OCI-LY7 (cell line): ENCODE measurements around the gene RNF144A. TPM values are rescaled to one million over a fixed set of nuclear protein-coding genes. Genes with fewer than 3 reads are reported as not detected.

Experiments
- BruUV-seq: library from RNA; stranded (reverse); fragments of 400-500 nt; replicated peaks from 2 replicates; lab custom pipeline; 2021; lab: Mats Ljungman, UMichigan
- CTCF ChIA-PET: fragments of 300-600 bp; sonication (Branson Sonifier 250); formaldehyde crosslinking; loops from one replicate; lab custom pipeline; 2022; ENCODE audit warnings: antibody characterized with exemption; ENCODE audit not compliant: unreplicated experiment; lab: Charles Lee
- POLR2A ChIA-PET: fragments of 300-600 bp; sonication (Branson Sonifier 250); formaldehyde crosslinking; loops from one replicate; lab custom pipeline; 2022; ENCODE audit warnings: antibody characterized with exemption; lab: Charles Lee
- DNase-seq: peaks from one replicate; pipeline ENCODE4 v3.0.0-alpha.2; 2015; ENCODE audit warnings: low spot score
- H2AFZ ChIP-seq: fragments of 200-600 bp; sonication (generic), shearing (Covaris generic); 2 replicates; pipeline ENCODE4 v1.6.1; 2014; ENCODE audit warnings: mild to moderate bottlenecking, antibody characterized with exemption, low read length, moderate library complexity
- H3K27ac ChIP-seq: fragments of 200-600 bp; sonication (generic); 2 replicates; pipeline ENCODE4 v1.5.1; 2014; ENCODE audit warnings: mixed run types, low read depth, mild to moderate bottlenecking, moderate library complexity, low read length, inconsistent platforms; ENCODE audit not compliant: poor library complexity, severe bottlenecking
- H3K36me3 ChIP-seq: fragments of 200-600 bp; sonication (generic); 2 replicates; pipeline ENCODE4 v1.6.1; 2014; ENCODE audit warnings: mild to moderate bottlenecking, antibody characterized with exemption, low read length, moderate library complexity, mixed read lengths; ENCODE audit not compliant: insufficient read depth
- H3K4me1 ChIP-seq: fragments of 200-600 bp; sonication (generic); 2 replicates; pipeline ENCODE4 v1.5.1; 2014; ENCODE audit warnings: mild to moderate bottlenecking, low read length; ENCODE audit not compliant: insufficient read depth, poor library complexity, severe bottlenecking
- H3K4me2 ChIP-seq: fragments of 200-600 bp; sonication (generic); 2 replicates; pipeline ENCODE4 v1.6.1; 2014; ENCODE audit warnings: mild to moderate bottlenecking, low read length
- H3K4me3 ChIP-seq: fragments of 200-600 bp; sonication (generic); 2 replicates; pipeline ENCODE4 v1.5.1; 2014; ENCODE audit warnings: mild to moderate bottlenecking, low read depth, low read length; ENCODE audit not compliant: poor library complexity, severe bottlenecking
- H3K79me2 ChIP-seq: fragments of 200-600 bp; sonication (generic); 2 replicates; pipeline ENCODE4 v1.6.1; 2016; ENCODE audit warnings: low read depth, mild to moderate bottlenecking, low read length, moderate library complexity, mixed read lengths; ENCODE audit not compliant: insufficient read depth
- H3K9me2 ChIP-seq: fragments of 200-600 bp; sonication (generic); 2 replicates; pipeline ENCODE4 v1.6.1; 2016; ENCODE audit warnings: mild to moderate bottlenecking, low read length, mixed read lengths; ENCODE audit not compliant: insufficient read depth
- H3K9me3 ChIP-seq: fragments of 200-600 bp; sonication (generic); 2 replicates; pipeline ENCODE4 v1.6.1; 2014; ENCODE audit warnings: mild to moderate bottlenecking, mixed run types, low read length, mixed read lengths
- H4K20me1 ChIP-seq: fragments of 200-600 bp; sonication (generic); 2 replicates; pipeline ENCODE4 v1.6.1; 2014; ENCODE audit warnings: mild to moderate bottlenecking, antibody characterized with exemption, low read length, moderate library complexity, mixed read lengths; ENCODE audit not compliant: insufficient read depth
- CTCF ChIP-seq: fragments of 200-600 bp; sonication (generic); conservative IDR thresholded peaks from 2 replicates; pipeline ENCODE4 v1.5.1; 2014; ENCODE audit warnings: mild to moderate bottlenecking, antibody characterized with exemption, low read length, moderate library complexity, mixed read lengths
- EZH2phosphoT487 ChIP-seq: fragments of 200-600 bp; sonication (generic); IDR thresholded peaks from 2 replicates; pipeline ENCODE4 v1.6.1; 2018; ENCODE audit warnings: low read depth, borderline replicate concordance, mild to moderate bottlenecking, mixed run types, antibody characterized with exemption, low read length, moderate library complexity, mixed read lengths
- intact Hi-C: fragments of 100-400 bp; cut with micrococcal nuclease; formaldehyde crosslinking; loops from one replicate; pipeline ENCODE4 v1.10.0; 2022; ENCODE audit not compliant: unreplicated experiment
- total RNA-seq, 2 experiments: library from RNA; depleted of rRNA in 1 of 2; stranded (reverse); fragments of >200 nt in 1 of 2; shearing (Covaris generic) in 1 of 2; gene quantifications; 2 replicates each; pipeline ENCODE4 v1.2.3, GENCODE V29; 2014 to 2022

Gene RNF144A
- total RNA-seq, 2 experiments from 2014 or later = 1.1 to 1.9 TPM

GRCh38 chr2:6957031-6957714 lies 40.0 kb downstream of the RNF144A start:
- no peaks in the 10 kb centered on the region for H3K36me3 ChIP-seq
- no peaks in the 10 kb centered on the region for H3K4me1 ChIP-seq
- H3K9me2 ChIP-seq = no peaks in the 10 kb centered on the region
- no peaks in the 10 kb centered on the region for H3K79me2 ChIP-seq
- intact Hi-C loops = no loop called here
- no peak overlapping the region for H3K27ac ChIP-seq
- H3K4me3 ChIP-seq = no peak overlapping the region
- no peak overlapping the region for H3K4me2 ChIP-seq
- POLR2A ChIA-PET = no interaction called here
- no peaks in the 10 kb centered on the region for H3K9me3 ChIP-seq
- BruUV-seq = no TSS peak
- no peaks in the 10 kb centered on the region for H4K20me1 ChIP-seq
- CTCF ChIA-PET = no interaction called here
- TF ChIP-seq EZH2phosphoT487 = no peak
- no peak for TF ChIP-seq CTCF
- no peak overlapping the region for H2AFZ ChIP-seq
- DNase-seq = no peak

GRCh38 chr2:6957910-6958615 lies 40.9 kb downstream of the RNF144A start:
- POLR2A ChIA-PET = no interaction called here
- CTCF ChIA-PET = no interaction called here
- intact Hi-C loops = no loop called here

More at GRCh38 chr2:6957910-6958615, 40.9 kb downstream of the RNF144A start:
- Histone ChIP-seq H4K20me1 (no peaks in the 10 kb centered on the region), H3K9me2 (no peaks in the 10 kb centered on the region), H3K79me2 (no peaks in the 10 kb centered on the region), H3K27ac (no peak overlapping the region), H3K9me3 (no peaks in the 10 kb centered on the region), H3K4me2 (no peak overlapping the region), H3K36me3 (no peaks in the 10 kb centered on the region), H3K4me1 (no peaks in the 10 kb centered on the region), H2AFZ (no peak overlapping the region), H3K4me3 (no peak overlapping the region)
- TF ChIP-seq CTCF (no peak), EZH2phosphoT487 (no peak)
- no TSS peak for BruUV-seq
- no peak for DNase-seq
